Prostate gland (tissue), 2 donors: Measurements from ENCODE around the gene LONRF2.

Source experiments
- POLR2A ChIP-seq: fragments of 450-650 bp; IDR thresholded peaks from one replicate; pipeline ENCODE4 v1.6.1; 2016; ENCODE audit warnings: antibody characterized with exemption, mild to moderate bottlenecking
- POLR2AphosphoS5 ChIP-seq: sonication (generic); formaldehyde crosslinking; IDR thresholded peaks from one replicate; pipeline ENCODE4 v1.6.1; 2017; ENCODE audit warnings: antibody characterized with exemption
- TF ChIP-seq, protein P1 (sequence below), 4 experiments: fragments of 200-600 bp in 2 of 4; fragments of 450-650 bp in 2 of 4; sonication (generic) in 2 of 4; IDR thresholded peaks; 1 replicate in 3 of 4; 2 replicates in 1 of 4; pipeline ENCODE4 v1.5.1; 2016 to 2019; ENCODE audit warnings: antibody characterized with exemption in 4 of 4, mild to moderate bottlenecking in 2 of 4, moderate library complexity in 2 of 4

GRCh38 chr2:100294162-100294497, 28.2 kb downstream of the LONRF2 start:
- TF ChIP-seq, protein P1, sequence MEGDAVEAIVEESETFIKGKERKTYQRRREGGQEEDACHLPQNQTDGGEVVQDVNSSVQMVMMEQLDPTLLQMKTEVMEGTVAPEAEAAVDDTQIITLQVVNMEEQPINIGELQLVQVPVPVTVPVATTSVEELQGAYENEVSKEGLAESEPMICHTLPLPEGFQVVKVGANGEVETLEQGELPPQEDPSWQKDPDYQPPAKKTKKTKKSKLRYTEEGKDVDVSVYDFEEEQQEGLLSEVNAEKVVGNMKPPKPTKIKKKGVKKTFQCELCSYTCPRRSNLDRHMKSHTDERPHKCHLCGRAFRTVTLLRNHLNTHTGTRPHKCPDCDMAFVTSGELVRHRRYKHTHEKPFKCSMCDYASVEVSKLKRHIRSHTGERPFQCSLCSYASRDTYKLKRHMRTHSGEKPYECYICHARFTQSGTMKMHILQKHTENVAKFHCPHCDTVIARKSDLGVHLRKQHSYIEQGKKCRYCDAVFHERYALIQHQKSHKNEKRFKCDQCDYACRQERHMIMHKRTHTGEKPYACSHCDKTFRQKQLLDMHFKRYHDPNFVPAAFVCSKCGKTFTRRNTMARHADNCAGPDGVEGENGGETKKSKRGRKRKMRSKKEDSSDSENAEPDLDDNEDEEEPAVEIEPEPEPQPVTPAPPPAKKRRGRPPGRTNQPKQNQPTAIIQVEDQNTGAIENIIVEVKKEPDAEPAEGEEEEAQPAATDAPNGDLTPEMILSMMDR (IDR thresholded peaks at IDR 0.05): no peak
- no peak for TF ChIP-seq POLR2A
- TF ChIP-seq POLR2AphosphoS5: no peak
